ENCODE data around the gene GABBR1. TPM values are rescaled to one million over a fixed set of nuclear protein-coding genes. Genes with fewer than 3 reads are reported as not detected.
A peak's percentile ranks its signal among the peaks of the same experiment; 100 is the strongest.

The GABBR1 gene
- 3.1 and 6.4 TPM in 2 replicates for total RNA-seq

- DNase-seq (ENCODE audit: low read depth): no peak
- TF ChIP-seq CTCF (conservative IDR thresholded peaks at IDR 0.05; ENCODE audit: low read depth, low read length): no peak
- peak within 1 kb of the TSS; percentile 75 for H3K4me3 ChIP-seq (ENCODE audit: low read depth, low read length)
These were observed at the start of gene GABBR1 for GRCh38 chr6:29632789-29633533. TSS of gene GABBR1 (minus strand) at chr6:29633183. CDS start at chr6:29632385, 798 bp downstream.

- no peak overlapping the region for H3K4me3 ChIP-seq (ENCODE audit: low read depth, low read length)
- no peak for DNase-seq (ENCODE audit: low read depth)
- no peak for TF ChIP-seq CTCF (conservative IDR thresholded peaks at IDR 0.05; ENCODE audit: low read depth, low read length)
These were observed 48.8 kb upstream of the GABBR1 start for GRCh38 chr6:29681811-29682210.

GRCh38 chr6:29680904-29681303 lies 47.9 kb upstream of the GABBR1 start, which contains the start of gene ZFP57:
TSS of gene ZFP57 (minus strand) at chr6:29681152. CDS start at chr6:29677003, 4,149 bp downstream.
- peak within 1 kb of the TSS; percentile 27 for H3K4me3 ChIP-seq (ENCODE audit: low read depth, low read length)
- no peak for TF ChIP-seq CTCF (conservative IDR thresholded peaks at IDR 0.05; ENCODE audit: low read depth, low read length)
- DNase-seq (ENCODE audit: low read depth): no peak

- TF ChIP-seq CTCF (conservative IDR thresholded peaks at IDR 0.05; ENCODE audit: low read depth, low read length): no peak
- peak overlapping the region; percentile 27 for H3K4me3 ChIP-seq (ENCODE audit: low read depth, low read length)
- DNase-seq (ENCODE audit: low read depth): no peak
These were observed 47.4 kb upstream of the GABBR1 start for GRCh38 chr6:29680416-29680815.

GRCh38 chr6:29679962-29680361 lies 47.0 kb upstream of the GABBR1 start:
- DNase-seq (ENCODE audit: low read depth): no peak
- no peak for TF ChIP-seq CTCF (conservative IDR thresholded peaks at IDR 0.05; ENCODE audit: low read depth, low read length)
- H3K4me3 ChIP-seq (ENCODE audit: low read depth, low read length): no peak overlapping the region

GRCh38 chr6:29678114-29678513 lies 45.1 kb upstream of the GABBR1 start:
- DNase-seq (ENCODE audit: low read depth): peak; percentile 43
- TF ChIP-seq CTCF (conservative IDR thresholded peaks at IDR 0.05; ENCODE audit: low read depth, low read length): no peak
- no peak overlapping the region for H3K4me3 ChIP-seq (ENCODE audit: low read depth, low read length)

All from epithelial cell of proximal tubule (primary cell).